ENCODE data around the gene CXCL13. TPM values are rescaled to one million over a fixed set of nuclear protein-coding genes. Genes with fewer than 3 reads are reported as not detected.
"Not testable (repeated sequence)": the region's sequence is repeated elsewhere in the genome, so short reads cannot be mapped to it uniquely, and the experiment has no call there.

The CXCL13 gene
- total RNA-seq, 2 donors from 2014 or later, result 2.7 to 3.2 TPM

DNA sequence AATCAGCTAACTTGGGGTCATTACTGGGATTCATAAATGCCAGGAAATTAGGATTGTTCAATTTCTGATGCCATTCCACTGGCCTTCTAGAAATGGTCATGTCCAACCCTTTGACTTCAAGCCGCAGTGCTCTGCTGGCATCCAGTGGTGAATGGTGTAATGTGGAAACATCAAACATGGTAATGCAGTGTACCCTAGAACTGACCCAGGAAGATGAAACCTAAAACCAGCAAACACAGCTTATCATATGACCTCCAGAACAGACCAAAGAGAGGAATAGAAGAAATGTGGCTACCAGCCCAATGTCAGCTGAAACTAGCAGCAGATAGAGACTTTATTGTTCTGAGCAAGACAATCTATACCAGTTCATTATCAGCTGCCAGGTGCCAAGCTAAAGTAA is 13.8 kb downstream of the CXCL13 start:
- H3K27me3 Mint-ChIP-seq, result peaks cover 23 to 29% of the 10 kb centered on the region in 2 donors
- no peaks in the 10 kb centered on the region for H3K36me3 Mint-ChIP-seq
- peaks cover 9 to 16% of the 10 kb centered on the region in 2 donors for H3K4me1 Mint-ChIP-seq (ENCODE audit: low read depth in 2 of 2)
- no peaks in the 10 kb centered on the region for H3K9me3 Mint-ChIP-seq
- no peak overlapping the region for H3K4me3 Mint-ChIP-seq
- no peak for ATAC-seq
- no peak overlapping the region for H3K27ac Mint-ChIP-seq
- no peak for DNase-seq (ENCODE audit: low spot score)

DNA sequence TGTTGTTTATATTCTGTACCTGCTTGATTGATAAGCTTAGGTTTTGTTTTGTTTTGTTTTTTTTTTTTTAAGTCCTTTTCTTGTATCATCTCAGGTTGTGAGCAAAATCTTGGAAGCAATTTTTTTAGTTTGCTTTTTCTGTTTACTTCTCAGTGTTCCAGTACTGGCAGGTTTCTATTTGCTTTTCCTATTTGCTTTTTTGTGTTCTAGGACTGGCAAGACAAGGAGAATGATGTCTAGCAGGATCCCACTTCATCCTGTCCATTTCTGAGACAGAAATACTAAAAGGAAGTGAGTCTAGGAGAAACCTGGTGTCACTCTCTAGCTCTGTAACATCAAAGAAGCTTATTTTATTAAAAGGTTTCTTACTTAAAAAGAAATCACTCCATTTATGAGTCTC is 15.6 kb downstream of the CXCL13 start:
- no peak for DNase-seq (ENCODE audit: low spot score)
- Mint-ChIP-seq H3K4me1 (ENCODE audit: low read depth in 2 of 2) (peaks cover 9 to 10% of the 10 kb centered on the region in 2 donors), H3K27ac (no peak overlapping the region), H3K27me3 (peaks cover 25 to 29% of the 10 kb centered on the region in 2 donors), H3K4me3 (no peak overlapping the region), H3K9me3 (no peaks in the 10 kb centered on the region), H3K36me3 (no peaks in the 10 kb centered on the region)
- no peak for ATAC-seq

DNA sequence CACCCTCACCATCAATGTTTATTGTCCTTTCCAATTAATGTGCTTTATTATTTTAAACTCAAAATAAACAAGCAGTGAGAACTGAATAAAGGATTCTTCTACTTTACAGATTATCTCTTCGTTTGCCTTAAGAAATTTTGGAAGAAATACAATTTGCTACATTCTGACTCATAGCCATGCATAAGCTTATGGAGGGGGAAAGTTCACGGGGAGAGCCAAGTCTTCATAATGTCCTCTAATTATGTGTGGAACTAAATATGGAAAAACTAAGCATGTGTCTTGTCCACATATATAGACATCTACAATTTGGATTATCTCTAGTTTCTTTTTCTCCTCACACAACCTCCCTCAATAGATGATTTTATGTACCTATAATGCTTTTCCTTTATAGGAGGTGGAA is 17.5 kb downstream of the CXCL13 start:
- no peak overlapping the region for H3K27ac Mint-ChIP-seq
- H3K36me3 Mint-ChIP-seq, result no peaks in the 10 kb centered on the region
- peaks cover 25 to 29% of the 10 kb centered on the region in 2 donors for H3K27me3 Mint-ChIP-seq
- no peak for DNase-seq (ENCODE audit: low spot score)
- no peak for ATAC-seq
- H3K9me3 Mint-ChIP-seq, result no peaks in the 10 kb centered on the region
- H3K4me1 Mint-ChIP-seq (ENCODE audit: low read depth in 2 of 2), result peaks cover 9 to 10% of the 10 kb centered on the region in 2 donors
- no peak overlapping the region for H3K4me3 Mint-ChIP-seq

DNA sequence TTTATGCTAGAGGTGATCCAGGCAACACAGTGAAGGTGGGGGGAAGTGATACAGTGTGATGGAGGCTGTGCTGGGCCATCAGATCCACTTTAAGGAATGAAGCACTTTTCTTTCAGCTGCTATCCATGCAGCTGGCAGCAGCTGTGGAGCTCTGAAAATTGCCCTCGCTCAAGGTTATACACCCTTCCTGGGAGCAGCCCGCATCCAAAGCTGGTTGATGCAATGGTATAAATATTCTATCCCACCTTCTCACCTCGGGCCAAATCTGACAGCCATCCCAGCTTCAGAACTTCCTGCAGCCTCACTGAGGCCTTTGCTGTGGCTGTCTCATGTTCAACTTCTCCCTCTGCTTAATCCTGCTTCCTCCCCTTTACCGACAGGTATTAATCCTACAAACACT is 18.6 kb downstream of the CXCL13 start:
- Mint-ChIP-seq H3K4me1 (ENCODE audit: low read depth in 2 of 2) (peaks cover 3 to 8% of the 10 kb centered on the region in 2 donors), H3K4me3 (no peak overlapping the region), H3K27me3 (peaks cover 21% of the 10 kb centered on the region in 2 donors), H3K27ac (no peak overlapping the region), H3K36me3 (no peaks in the 10 kb centered on the region), H3K9me3 (no peaks in the 10 kb centered on the region)
- DNase-seq (ENCODE audit: low spot score), result no peak
- no peak for ATAC-seq

DNA sequence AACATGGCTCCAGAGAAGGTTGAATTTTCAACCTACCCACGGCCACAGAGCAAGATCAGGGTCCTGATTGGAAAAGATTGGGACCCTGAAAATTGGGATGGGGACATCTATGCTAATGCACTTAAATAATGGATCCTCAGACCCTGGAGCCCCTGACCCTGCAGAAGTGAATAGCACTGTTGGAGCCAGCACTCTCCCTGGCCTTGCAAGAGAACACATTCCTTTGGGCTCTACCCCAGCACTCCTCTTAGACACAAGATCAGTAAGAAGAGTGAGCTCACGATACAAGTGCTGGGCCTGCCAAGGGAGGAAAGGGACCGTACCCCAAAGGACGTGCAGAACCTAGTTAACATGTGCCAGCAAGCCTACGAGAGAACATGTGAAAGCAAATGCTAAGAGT is 19.9 kb downstream of the CXCL13 start:
- H3K4me3 Mint-ChIP-seq, result no peak overlapping the region
- no peak for DNase-seq (ENCODE audit: low spot score)
- peaks cover 9 to 16% of the 10 kb centered on the region in 2 donors for H3K4me1 Mint-ChIP-seq (ENCODE audit: low read depth in 2 of 2)
- H3K27me3 Mint-ChIP-seq, result peaks cover 11 to 13% of the 10 kb centered on the region in 2 donors
- no peaks in the 10 kb centered on the region for H3K36me3 Mint-ChIP-seq
- no peak for ATAC-seq
- no peak overlapping the region for H3K27ac Mint-ChIP-seq
- H3K9me3 Mint-ChIP-seq, result no peaks in the 10 kb centered on the region

DNA sequence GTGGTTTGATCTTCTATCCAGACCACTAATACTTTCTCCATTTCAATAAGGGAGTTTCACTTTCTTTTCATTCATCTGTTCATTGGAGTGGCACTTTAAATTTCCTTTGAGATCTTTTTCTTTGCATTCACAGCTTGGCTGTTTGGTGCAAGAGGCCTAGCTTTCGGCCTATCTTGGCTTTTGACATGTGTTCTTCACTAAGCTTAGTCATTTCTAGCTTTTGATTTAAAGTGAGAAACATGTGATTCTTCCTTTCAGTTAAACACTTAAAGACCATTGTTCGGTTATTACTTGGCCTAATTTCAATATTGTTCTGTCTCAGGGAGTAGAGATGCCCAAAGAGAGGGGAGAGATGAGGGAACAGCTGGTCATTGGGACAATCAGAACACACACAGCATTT is 24.3 kb downstream of the CXCL13 start:
- Mint-ChIP-seq H3K4me1 (ENCODE audit: low read depth in 2 of 2) (peaks cover 9 to 23% of the 10 kb centered on the region in 2 donors), H3K27ac (peak overlapping the region; percentile 55 to 69), H3K4me3 (peak overlapping the region; percentile 60), H3K36me3 (no peaks in the 10 kb centered on the region), H3K27me3 (peaks cover 0 to 3% of the 10 kb centered on the region in 2 donors), H3K9me3 (no peaks in the 10 kb centered on the region)
- DNase-seq (ENCODE audit: low spot score), result no peak
- peak; percentile 77 to 88 for ATAC-seq

DNA sequence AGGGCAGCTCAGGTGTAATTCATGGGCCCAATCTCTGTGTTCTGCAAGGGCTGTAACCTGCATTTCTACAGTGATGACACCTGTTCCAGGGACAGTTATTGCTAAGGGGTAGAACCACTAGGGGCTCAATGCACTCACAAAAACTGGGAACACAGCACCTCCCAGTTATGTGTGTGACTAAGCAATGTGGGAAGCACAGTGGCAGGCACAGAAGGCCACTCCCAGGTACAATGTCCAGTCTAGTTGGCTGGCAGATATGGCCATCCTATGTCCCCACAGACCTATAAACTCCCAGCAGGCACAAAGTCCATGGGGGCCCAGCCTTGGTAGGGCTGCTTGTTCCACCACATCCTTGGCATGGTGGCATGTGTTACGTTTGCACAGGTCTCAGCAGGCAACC is 25.7 kb downstream of the CXCL13 start:
- Mint-ChIP-seq H3K9me3 (no peaks in the 10 kb centered on the region), H3K4me3 (no peak overlapping the region), H3K36me3 (no peaks in the 10 kb centered on the region), H3K27me3 (peaks cover 0 to 3% of the 10 kb centered on the region in 2 donors), H3K4me1 (ENCODE audit: low read depth in 2 of 2) (peaks cover 9 to 23% of the 10 kb centered on the region in 2 donors), H3K27ac (peak overlapping the region in 1 of 2 donors; percentile 69)
- DNase-seq (ENCODE audit: low spot score), result no peak
- ATAC-seq, result no peak

DNA sequence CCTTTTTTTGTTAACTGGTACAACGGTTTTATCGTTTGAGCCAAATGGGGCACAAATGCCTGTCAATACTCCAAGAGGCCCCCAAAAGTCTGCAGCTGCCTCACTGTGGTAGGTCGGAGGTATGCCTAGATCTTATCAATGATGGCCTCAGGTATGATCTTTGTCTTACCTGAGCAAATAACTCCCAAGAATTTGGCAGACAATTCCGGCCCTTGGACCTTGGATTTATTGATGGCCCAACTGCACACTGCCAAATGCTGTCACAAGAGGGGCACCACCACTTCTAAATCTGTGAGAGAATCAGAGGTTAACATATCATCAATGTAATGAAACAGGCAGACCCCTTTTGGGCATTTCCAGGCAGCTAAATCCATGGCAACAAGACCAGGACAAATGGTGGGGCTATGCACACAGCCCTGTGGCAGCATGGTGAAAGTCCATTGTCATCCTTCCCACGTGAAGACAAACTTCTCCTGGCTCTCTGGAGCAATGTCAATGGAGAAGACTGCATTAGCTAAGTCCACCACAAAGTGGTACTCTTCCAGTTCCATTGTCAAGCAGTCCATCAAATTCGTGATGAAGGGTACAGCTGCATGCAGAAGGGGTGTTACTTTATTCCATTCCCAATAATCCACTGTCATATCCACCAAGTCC is 28.6 kb downstream of the CXCL13 start:
- no peak for ATAC-seq
- Mint-ChIP-seq H3K27ac (no peak overlapping the region), H3K4me3 (no peak overlapping the region), H3K4me1 (ENCODE audit: low read depth in 2 of 2) (peaks cover 7 to 15% of the 10 kb centered on the region in 2 donors), H3K36me3 (peaks cover 4% of the 10 kb centered on the region), H3K27me3 (no peaks in the 10 kb centered on the region), H3K9me3 (no peaks in the 10 kb centered on the region)
- no peak for DNase-seq (ENCODE audit: low spot score)

DNA sequence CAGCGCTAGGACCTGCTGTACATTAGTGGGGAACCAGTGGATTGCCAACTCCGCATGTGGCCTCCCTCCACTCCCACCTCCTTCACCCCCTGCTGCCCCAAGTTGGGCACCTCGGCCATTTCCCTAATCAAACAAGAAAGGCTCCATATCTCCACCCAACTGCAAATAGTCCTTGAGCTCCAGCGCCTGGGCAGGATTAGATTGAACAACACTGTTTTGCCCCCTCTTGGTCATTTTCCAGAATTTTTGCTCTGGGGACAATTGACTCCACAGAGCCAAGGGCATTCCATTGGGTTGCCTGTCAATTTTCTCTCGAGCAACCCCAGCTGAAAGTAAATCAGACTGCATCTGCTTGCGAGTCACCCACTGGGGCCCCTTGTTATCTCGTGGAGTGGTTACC is 29.6 kb downstream of the CXCL13 start:
- H3K4me1 Mint-ChIP-seq (ENCODE audit: low read depth in 2 of 2), result peaks cover 0 to 7% of the 10 kb centered on the region in 2 donors
- peaks cover 4% of the 10 kb centered on the region for H3K36me3 Mint-ChIP-seq
- H3K27me3 Mint-ChIP-seq, result no peaks in the 10 kb centered on the region
- no peak overlapping the region for H3K27ac Mint-ChIP-seq
- ATAC-seq (no peak), DNase-seq (ENCODE audit: low spot score) (no peak)
- no peaks in the 10 kb centered on the region for H3K9me3 Mint-ChIP-seq
- H3K4me3 Mint-ChIP-seq, result no peak overlapping the region

DNA sequence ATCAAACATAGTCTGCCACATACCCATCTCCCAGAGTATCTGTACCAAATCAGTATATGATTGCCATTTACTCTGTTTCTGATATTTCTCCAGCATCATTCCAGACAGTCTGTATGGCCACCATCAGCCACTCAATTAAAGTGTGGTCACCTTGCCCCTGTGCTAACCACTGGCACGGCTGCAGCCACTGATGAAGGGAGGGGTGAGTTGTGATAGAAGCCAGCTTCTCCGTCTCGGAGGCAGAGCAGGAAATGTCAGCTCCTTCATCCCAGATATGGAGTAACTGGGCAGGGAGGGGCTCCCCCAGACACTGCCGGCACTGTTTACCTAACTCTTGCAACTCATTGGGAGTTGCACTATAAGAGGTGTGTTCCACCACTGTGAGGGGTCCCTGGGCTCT is 30.3 kb downstream of the CXCL13 start:
- Mint-ChIP-seq H3K4me3 (no peak overlapping the region), H3K4me1 (ENCODE audit: low read depth in 2 of 2) (peaks cover 0 to 3% of the 10 kb centered on the region in 2 donors), H3K27me3 (no peaks in the 10 kb centered on the region), H3K27ac (no peak overlapping the region), H3K9me3 (no peaks in the 10 kb centered on the region), H3K36me3 (peaks cover 4% of the 10 kb centered on the region)
- ATAC-seq (no peak), DNase-seq (ENCODE audit: low spot score) (no peak)

DNA sequence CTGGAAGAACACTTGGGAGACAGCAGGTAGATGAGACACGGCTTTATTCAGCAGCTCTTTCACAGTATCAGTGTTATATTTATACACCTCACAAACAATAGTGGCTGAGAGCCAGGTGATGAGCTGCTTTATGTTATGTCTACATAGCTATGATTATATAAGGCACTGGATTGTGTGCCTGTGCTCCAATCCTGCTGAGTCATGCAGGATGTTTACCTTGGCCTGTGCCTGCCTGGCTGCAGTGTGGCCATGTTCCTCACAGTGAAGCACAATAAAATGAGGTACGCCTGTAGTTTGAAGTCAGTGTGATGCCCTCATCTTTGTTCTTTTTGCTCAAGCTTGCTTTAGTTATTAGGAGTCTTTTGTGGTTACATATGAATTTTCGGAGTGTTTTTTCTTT is 31.3 kb downstream of the CXCL13 start:
- no peak for DNase-seq (ENCODE audit: low spot score)
- no peak overlapping the region for H3K27ac Mint-ChIP-seq
- no peaks in the 10 kb centered on the region for H3K27me3 Mint-ChIP-seq
- no peaks in the 10 kb centered on the region for H3K4me1 Mint-ChIP-seq (ENCODE audit: low read depth in 2 of 2)
- no peak for ATAC-seq
- H3K4me3 Mint-ChIP-seq, result no peak overlapping the region
- H3K36me3 Mint-ChIP-seq, result peaks cover 4% of the 10 kb centered on the region
- H3K9me3 Mint-ChIP-seq, result no peaks in the 10 kb centered on the region

DNA sequence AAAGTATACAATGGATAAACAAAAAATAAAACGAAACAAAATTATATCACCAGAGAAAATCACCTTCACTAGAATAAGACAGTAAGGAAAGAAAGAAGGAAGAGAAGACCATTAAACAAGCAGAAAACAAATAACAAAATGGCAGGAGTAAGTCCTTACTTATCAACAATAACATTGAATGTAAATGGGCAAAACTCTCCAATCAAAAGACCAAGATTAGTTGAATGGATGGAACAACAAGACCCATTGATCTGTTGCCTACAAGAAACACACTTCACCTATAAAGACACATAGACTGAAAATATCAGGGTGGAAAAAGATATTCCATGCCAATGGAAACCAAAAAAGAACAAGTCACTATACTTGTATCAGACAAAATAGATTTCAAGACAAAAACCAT is 38.4 kb downstream of the CXCL13 start:
- H3K36me3 Mint-ChIP-seq, result peaks cover 41% of the 10 kb centered on the region
- DNase-seq (ENCODE audit: low spot score); ATAC-seq; H3K27ac Mint-ChIP-seq; H3K4me1 Mint-ChIP-seq (ENCODE audit: low read depth in 2 of 2); H3K4me3 Mint-ChIP-seq: not testable (repeated sequence)
- peaks cover 12 to 19% of the 10 kb centered on the region in 2 donors for H3K27me3 Mint-ChIP-seq
- H3K9me3 Mint-ChIP-seq, result peaks cover 16% of the 10 kb centered on the region

DNA sequence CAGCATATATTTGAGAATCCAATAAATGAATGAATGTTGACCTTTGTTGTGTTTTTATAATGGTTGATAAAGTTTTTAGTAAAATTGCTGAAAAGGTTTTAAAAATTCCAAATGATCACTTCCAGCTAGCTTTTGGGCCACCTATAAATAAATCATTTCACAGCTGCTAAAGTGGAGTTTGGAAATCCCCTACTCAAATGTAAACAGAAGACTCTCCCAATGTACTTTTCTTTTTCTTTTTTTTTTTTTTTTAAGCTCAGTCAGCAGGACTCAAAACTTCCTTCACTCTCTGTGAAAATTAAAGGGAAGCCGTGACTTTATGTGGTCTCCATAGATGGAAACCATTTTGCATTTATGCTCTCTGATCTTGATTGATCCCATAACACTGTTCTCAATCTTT is 45.2 kb downstream of the CXCL13 start:
- ATAC-seq (no peak), DNase-seq (ENCODE audit: low spot score) (no peak)
- Mint-ChIP-seq H3K27ac (no peak overlapping the region), H3K9me3 (peaks cover 5% of the 10 kb centered on the region), H3K4me1 (ENCODE audit: low read depth in 2 of 2) (no peaks in the 10 kb centered on the region), H3K4me3 (no peak overlapping the region), H3K27me3 (peaks cover 2 to 10% of the 10 kb centered on the region in 2 donors), H3K36me3 (peaks cover 10% of the 10 kb centered on the region)

DNA sequence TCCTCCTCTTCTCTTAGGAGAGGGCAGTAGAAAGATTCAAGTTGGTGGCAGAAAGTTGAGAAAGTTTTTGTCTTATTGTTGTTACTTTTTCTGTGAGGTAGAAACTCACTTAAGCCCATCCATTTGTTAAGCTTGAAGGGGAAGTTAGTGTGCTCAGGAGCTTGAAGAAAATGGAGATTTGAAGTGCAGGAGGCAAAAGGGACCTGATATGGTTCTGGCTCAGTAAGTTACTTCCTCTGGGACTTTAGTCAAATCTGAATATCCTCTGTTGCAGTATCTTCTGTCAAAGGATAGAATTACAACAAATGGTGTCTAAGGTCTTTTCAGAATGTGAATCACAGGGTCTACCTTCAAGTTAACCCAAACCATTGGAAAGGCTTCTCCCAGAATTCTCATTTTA is 46.2 kb downstream of the CXCL13 start:
- H3K4me1 Mint-ChIP-seq (ENCODE audit: low read depth in 2 of 2), result no peaks in the 10 kb centered on the region
- DNase-seq (ENCODE audit: low spot score), result no peak
- no peak overlapping the region for H3K4me3 Mint-ChIP-seq
- no peak for ATAC-seq
- H3K27me3 Mint-ChIP-seq, result peaks cover 2 to 18% of the 10 kb centered on the region in 2 donors
- H3K36me3 Mint-ChIP-seq, result peaks cover 5% of the 10 kb centered on the region
- H3K27ac Mint-ChIP-seq, result no peak overlapping the region
- H3K9me3 Mint-ChIP-seq, result peaks cover 2% of the 10 kb centered on the region

Data from natural killer cell treated with Interleukin-12 subunit alpha and Interleukin-12 subunit beta and Interleukin-15 and Interleukin-18, amount 100 ng/mL, for 72 hours (primary cell).